GM12875 (cell line): ENCODE data around the gene SRPRA.

Source experiments
- H3K4me3 ChIP-seq: one replicate; pipeline ENCODE4 v1.5.1; 2011; ENCODE audit warnings: low read depth, low read length, control low read depth
- TF ChIP-seq, protein P1 (sequence below): IDR thresholded peaks from 2 replicates; pipeline ENCODE4 v1.5.1; 2011; ENCODE audit warnings: low read depth, mild to moderate bottlenecking, control low read depth, inconsistent platforms, low read length, moderate library complexity, borderline replicate concordance; ENCODE audit not compliant: insufficient read depth

The SRPRA gene

DNA sequence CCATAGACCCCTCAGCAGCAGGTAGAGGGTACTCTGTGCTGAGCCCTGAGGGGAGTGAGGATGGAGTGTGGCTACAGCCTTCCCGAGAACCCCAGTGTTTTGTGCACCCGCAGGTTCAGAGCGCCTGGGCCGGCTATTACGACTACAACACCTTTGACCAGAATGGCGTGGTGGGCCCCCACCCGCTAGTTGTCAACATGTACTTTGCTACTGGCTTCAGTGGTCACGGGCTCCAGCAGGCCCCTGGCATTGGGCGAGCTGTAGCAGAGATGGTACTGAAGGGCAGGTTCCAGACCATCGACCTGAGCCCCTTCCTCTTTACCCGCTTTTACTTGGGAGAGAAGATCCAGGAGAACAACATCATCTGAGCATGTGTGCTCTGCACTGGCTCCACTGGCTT is 8.6 kb upstream of the SRPRA start:
- TF ChIP-seq, protein P1, sequence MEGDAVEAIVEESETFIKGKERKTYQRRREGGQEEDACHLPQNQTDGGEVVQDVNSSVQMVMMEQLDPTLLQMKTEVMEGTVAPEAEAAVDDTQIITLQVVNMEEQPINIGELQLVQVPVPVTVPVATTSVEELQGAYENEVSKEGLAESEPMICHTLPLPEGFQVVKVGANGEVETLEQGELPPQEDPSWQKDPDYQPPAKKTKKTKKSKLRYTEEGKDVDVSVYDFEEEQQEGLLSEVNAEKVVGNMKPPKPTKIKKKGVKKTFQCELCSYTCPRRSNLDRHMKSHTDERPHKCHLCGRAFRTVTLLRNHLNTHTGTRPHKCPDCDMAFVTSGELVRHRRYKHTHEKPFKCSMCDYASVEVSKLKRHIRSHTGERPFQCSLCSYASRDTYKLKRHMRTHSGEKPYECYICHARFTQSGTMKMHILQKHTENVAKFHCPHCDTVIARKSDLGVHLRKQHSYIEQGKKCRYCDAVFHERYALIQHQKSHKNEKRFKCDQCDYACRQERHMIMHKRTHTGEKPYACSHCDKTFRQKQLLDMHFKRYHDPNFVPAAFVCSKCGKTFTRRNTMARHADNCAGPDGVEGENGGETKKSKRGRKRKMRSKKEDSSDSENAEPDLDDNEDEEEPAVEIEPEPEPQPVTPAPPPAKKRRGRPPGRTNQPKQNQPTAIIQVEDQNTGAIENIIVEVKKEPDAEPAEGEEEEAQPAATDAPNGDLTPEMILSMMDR = no peak
- no peak overlapping the region for H3K4me3 ChIP-seq

DNA sequence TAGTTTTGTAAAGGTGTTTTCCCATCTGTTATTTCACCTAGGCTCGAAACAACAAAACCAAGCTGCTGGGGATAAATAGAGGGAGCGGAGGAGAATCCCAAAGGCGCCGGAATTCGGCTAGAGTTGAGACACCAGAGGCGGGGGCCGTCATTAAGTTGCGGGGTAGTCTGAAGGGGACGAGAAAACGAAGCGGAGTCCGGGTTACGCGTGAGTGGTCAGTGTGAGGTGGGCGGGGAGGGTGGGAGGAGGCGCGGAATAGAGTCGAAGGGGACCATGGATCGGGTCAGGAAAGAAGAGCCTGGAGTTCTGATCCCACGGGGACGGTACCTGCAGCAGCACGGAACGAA is 361 bp downstream of the SRPRA start:
- TF ChIP-seq, protein P1 = no peak
- H3K4me3 ChIP-seq = peak overlapping the region; percentile 92

DNA sequence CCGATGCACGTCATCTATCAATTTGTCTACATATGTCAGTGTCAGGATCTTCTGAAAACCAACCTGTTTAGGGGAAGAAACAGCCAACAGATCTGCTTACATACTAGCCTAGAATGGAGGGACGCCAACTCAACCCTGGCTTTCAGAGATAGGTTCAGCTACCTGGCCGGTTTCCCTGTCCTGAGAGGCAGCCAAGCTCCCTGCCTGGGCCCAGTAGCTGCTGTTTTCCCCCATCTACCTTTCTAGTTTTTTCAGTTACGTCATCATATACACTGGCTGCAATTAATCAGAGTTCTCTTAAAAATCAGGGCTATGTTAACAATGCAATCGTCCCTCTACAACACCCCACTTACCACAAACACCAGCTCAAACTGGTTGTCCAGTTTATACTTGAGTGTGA is 1.0 kb downstream of the SRPRA start:
- TF ChIP-seq, protein P1 = no peak
- H3K4me3 ChIP-seq = peak overlapping the region; percentile 92

DNA sequence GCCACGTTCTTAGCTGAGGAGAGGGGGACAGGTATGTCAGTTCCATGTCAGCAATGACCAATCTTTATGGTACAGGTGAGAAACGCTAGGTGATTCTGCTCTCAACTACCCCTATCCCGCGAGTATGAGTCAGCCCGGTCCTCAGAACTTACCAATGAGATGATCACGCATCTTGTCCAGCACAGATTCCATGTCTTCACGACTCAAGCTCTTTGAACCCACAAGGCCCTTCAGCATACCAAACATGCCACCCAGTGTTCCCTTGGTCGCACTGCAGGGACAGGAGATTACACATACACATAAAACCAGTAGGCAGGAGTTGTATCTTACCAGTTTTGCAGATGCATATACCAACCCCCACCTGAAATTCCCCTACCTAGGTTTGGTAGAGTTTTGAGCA is 2.9 kb downstream of the SRPRA start:
- TF ChIP-seq, protein P1 = no peak
- no peak overlapping the region for H3K4me3 ChIP-seq

DNA sequence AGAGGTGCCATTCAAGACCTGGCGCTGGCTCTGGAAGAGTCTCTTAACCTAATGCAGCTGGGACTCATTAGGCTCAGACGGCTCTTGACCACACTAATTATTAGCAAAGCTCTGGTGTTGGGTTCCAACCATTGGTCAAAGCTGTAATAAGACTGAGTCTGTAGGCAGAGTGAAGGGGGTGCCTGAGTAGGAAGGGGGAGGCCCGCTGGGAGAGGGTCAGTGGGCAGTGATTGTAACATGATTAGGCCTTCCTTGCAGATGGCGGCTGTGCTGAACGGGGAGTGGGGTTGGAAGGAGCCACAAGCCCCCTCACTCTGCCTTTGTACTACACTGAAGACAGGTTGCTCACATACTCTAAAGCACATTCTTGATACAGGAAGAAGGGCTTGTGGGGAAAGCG is 5.2 kb downstream of the SRPRA start:
- no peak overlapping the region for H3K4me3 ChIP-seq
- TF ChIP-seq, protein P1 = no peak

DNA sequence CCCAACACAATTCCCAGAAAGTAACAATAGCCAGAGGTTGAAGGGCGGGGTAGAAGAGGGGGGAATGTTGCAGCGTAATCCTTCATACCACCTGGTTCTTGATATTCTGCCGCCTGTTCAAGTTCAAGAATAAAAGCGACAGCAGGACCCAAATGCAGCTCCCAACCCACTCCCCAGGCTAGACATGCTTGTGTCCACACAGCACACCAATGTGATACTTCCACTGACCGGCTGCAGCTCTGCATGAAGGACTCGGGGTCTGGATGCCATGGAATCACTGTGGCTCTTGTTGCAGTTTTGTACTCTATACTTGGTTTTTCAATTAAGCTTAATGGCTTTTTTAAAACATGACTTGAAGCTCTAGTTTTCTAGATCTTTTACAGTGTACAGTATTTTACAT is 6.5 kb downstream of the SRPRA start:
- no peak overlapping the region for H3K4me3 ChIP-seq
- TF ChIP-seq, protein P1 = no peak

DNA sequence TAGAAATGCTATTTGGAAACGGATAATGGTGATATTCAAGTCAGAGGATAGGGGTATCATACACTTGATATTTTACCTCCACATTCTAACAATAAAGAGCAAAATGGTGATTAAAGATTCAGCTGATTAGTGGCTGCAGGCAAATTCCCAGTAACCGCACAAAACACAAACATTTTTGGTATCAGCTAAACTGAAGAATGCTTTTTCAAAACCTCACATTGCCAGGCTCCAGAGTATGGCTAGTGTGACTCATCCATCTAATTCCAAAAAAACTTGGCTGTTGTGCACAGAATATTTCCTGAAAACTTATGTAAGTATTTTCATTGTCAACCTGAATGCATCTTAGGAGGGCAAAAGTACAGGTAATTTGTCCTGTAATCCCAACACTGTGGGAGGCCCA is 10.9 kb downstream of the SRPRA start:
- no peak overlapping the region for H3K4me3 ChIP-seq
- TF ChIP-seq, protein P1 = no peak

DNA sequence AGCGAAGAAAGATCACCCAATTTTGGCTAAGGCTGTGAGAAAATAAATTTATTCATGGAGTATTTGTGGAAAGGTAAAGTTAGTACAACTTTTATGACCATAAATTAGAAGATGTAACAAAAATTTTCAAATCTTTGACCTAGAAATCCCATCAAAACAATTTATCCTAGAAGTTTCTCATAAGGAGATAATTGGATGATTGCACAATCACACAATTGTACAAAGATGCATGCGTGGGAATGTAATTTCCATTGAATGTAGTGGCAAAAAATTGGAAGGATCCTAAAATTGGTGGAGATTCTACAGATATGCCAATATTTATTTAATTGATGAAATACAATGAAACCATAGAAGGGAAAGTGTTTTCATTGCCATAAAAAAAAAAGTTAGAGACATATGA is 11.6 kb downstream of the SRPRA start:
- TF ChIP-seq, protein P1 = no peak
- no peak overlapping the region for H3K4me3 ChIP-seq
